Measurements from ENCODE around the gene NRIP2.

DNA sequence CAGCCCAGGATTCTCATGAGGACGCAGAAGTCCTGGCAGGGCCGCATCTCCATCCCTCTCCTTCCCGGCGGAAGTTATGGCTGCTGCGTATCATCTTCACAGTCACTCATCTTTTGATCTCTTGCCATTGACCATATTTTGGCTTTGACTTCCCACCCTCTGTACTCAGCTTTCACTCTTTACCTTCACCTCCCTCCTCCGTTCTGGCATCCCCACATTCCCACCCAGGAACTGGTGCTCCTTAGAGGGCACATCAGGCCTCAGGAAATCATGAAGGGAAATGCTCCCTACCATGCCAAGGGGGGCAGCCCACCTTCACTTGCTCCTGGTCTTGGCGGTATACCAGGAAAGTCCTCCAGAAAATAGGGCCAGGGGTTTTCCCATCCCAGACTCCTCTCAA lies 20.7 kb upstream of the NRIP2 start:
- TF ChIP-seq POLR2A (IDR thresholded peaks at IDR 0.05), result no peak
- TF ChIP-seq, protein P1, sequence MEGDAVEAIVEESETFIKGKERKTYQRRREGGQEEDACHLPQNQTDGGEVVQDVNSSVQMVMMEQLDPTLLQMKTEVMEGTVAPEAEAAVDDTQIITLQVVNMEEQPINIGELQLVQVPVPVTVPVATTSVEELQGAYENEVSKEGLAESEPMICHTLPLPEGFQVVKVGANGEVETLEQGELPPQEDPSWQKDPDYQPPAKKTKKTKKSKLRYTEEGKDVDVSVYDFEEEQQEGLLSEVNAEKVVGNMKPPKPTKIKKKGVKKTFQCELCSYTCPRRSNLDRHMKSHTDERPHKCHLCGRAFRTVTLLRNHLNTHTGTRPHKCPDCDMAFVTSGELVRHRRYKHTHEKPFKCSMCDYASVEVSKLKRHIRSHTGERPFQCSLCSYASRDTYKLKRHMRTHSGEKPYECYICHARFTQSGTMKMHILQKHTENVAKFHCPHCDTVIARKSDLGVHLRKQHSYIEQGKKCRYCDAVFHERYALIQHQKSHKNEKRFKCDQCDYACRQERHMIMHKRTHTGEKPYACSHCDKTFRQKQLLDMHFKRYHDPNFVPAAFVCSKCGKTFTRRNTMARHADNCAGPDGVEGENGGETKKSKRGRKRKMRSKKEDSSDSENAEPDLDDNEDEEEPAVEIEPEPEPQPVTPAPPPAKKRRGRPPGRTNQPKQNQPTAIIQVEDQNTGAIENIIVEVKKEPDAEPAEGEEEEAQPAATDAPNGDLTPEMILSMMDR (IDR thresholded peaks at IDR 0.05), result no peak

Measured in esophagus squamous epithelium (tissue), 4 donors.